ENCODE results near the gene METTL8.

DNA sequence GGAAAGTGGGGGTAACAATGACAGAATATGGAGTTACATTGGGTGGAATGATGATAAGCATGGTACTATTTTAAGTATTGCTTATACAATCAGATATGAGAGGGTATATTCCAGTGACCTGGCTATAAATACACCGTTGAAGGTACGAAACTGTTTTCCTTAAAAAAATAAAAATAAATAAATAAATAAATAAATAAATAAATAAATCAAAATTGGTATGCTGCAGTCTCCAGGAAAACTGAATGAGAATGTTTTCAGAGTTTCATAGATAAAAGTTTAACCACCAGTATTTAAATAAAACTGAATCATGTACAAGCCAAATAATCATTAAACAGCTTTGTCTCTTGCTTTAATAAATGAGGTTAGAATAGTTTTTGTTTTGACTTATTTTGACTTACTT lies 71.4 kb downstream of the METTL8 start:
- TF ChIP-seq, protein P1, sequence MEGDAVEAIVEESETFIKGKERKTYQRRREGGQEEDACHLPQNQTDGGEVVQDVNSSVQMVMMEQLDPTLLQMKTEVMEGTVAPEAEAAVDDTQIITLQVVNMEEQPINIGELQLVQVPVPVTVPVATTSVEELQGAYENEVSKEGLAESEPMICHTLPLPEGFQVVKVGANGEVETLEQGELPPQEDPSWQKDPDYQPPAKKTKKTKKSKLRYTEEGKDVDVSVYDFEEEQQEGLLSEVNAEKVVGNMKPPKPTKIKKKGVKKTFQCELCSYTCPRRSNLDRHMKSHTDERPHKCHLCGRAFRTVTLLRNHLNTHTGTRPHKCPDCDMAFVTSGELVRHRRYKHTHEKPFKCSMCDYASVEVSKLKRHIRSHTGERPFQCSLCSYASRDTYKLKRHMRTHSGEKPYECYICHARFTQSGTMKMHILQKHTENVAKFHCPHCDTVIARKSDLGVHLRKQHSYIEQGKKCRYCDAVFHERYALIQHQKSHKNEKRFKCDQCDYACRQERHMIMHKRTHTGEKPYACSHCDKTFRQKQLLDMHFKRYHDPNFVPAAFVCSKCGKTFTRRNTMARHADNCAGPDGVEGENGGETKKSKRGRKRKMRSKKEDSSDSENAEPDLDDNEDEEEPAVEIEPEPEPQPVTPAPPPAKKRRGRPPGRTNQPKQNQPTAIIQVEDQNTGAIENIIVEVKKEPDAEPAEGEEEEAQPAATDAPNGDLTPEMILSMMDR (IDR thresholded peaks at IDR 0.05) = no peak
- no peak for TF ChIP-seq ZFX (IDR thresholded peaks at IDR 0.05; ENCODE audit: borderline replicate concordance)

Data from 22Rv1 (cell line).